B cell (primary cell): ENCODE results near the gene PROM1. TPM values are rescaled to one million over a fixed set of nuclear protein-coding genes. Genes with fewer than 3 reads are reported as not detected.

ENCODE experiments used
- ATAC-seq: fragments of 200-7000 bp; cut with Tn5 transposase; one replicate; pipeline ENCODE4 v1.10.0; 2021; ENCODE audit warnings: low read depth, mild to moderate bottlenecking, moderate number of reproducible peaks, moderate library complexity
- CTCF ChIA-PET: fragments of 350-600 bp; sonication (Branson Sonifier 250); formaldehyde crosslinking; loops from one replicate; lab custom pipeline; 2021; ENCODE audit warnings: antibody characterized with exemption, inconsistent platforms; lab: Charles Lee
- POLR2A ChIA-PET: fragments of 350-600 bp; sonication (Branson Sonifier 250); formaldehyde crosslinking; loops from one replicate; lab custom pipeline; 2021; ENCODE audit warnings: antibody characterized with exemption; lab: Charles Lee
- DNase-seq: peaks from one replicate; pipeline ENCODE4 v3.0.0; 2013
- H2AFZ ChIP-seq: 2 replicates; pipeline ENCODE4 v1.6.1; 2012; ENCODE audit warnings: mild to moderate bottlenecking, low read depth, low read length; ENCODE audit not compliant: insufficient read depth, poor library complexity, severe bottlenecking
- H3K27ac ChIP-seq, 2 donors: 1 replicate in 1 of 2; 2 replicates in 1 of 2; pipeline ENCODE4 v1.5.1; 2012 to 2013; ENCODE audit warnings: low read length in 2 of 2, mild to moderate bottlenecking in 2 of 2, moderate library complexity in 1 of 2
- H3K27me3 ChIP-seq, 4 experiments: fragments of 200-600 bp in 1 of 4; sonication (generic) in 1 of 4; replicated peaks in 1 of 4; 1 replicate in 2 of 4; 2 replicates in 2 of 4; pipeline versions ENCODE4 v1.6.1 to v1.7.0; 2013 to 2016; ENCODE audit warnings: low read length in 3 of 4, mild to moderate bottlenecking in 2 of 4, mixed read lengths in 1 of 4, moderate library complexity in 1 of 4; ENCODE audit not compliant: insufficient read depth in 4 of 4, control insufficient read depth in 3 of 4; ENCODE audit errors: control extremely low read depth in 1 of 4
- H3K36me3 ChIP-seq, 2 experiments: replicated peaks in 1 of 2; 1 replicate in 1 of 2; 2 replicates in 1 of 2; pipeline versions ENCODE4 v1.6.1 to v1.7.1; 2013; ENCODE audit warnings: low read length in 1 of 2; ENCODE audit not compliant: insufficient read depth in 2 of 2, control insufficient read depth in 1 of 2; ENCODE audit errors: control extremely low read depth in 1 of 2, extremely low read depth in 1 of 2
- H3K4me1 ChIP-seq, 2 donors: fragments of 200-600 bp in 1 of 2; sonication (generic) in 1 of 2; 1 replicate in 1 of 2; 2 replicates in 1 of 2; pipeline versions ENCODE4 v1.5.1 to v1.6.1; 2013 to 2017; ENCODE audit warnings: low read length in 2 of 2; ENCODE audit not compliant: control insufficient read depth in 2 of 2, insufficient read depth in 2 of 2
- H3K4me2 ChIP-seq: replicated peaks from 2 replicates; pipeline ENCODE3; 2012; ENCODE audit warnings: mild to moderate bottlenecking, low read depth, low read length; ENCODE audit not compliant: poor library complexity, severe bottlenecking
- H3K4me3 ChIP-seq, 5 experiments: fragments of 200-600 bp in 1 of 5; sonication (generic) in 1 of 5; 1 replicate in 3 of 5; 2 replicates in 2 of 5; pipeline versions ENCODE4 v1.5.1 to v1.7.0; 2011 to 2016; ENCODE audit warnings: low read length in 4 of 5, mild to moderate bottlenecking in 4 of 5, low read depth in 2 of 5, control low read depth in 1 of 5, moderate library complexity in 1 of 5; ENCODE audit not compliant: insufficient read depth in 1 of 5; ENCODE audit errors: control extremely low read depth in 1 of 5, extremely low read depth in 1 of 5
- H3K79me2 ChIP-seq: fragments of 200-600 bp; sonication (generic); one replicate; pipeline ENCODE4 v1.6.0; 2016; ENCODE audit warnings: low read length; ENCODE audit not compliant: control insufficient read depth, insufficient read depth
- H3K9ac ChIP-seq: fragments of 200-600 bp; sonication (generic); 2 replicates; pipeline ENCODE4 v1.6.1; 2017; ENCODE audit warnings: mild to moderate bottlenecking, low read length, moderate library complexity
- H3K9me3 ChIP-seq, 3 donors: one replicate each; pipeline versions ENCODE4 v1.6.1 to v1.7.1; 2013; ENCODE audit warnings: low read length in 2 of 3; ENCODE audit not compliant: control insufficient read depth in 2 of 3, insufficient read depth in 1 of 3; ENCODE audit errors: control extremely low read depth in 1 of 3
- H4K20me1 ChIP-seq: 2 replicates; pipeline ENCODE4 v1.6.0; 2012; ENCODE audit warnings: mild to moderate bottlenecking, low read length; ENCODE audit not compliant: insufficient read depth, control insufficient read depth, poor library complexity, severe bottlenecking
- H3K27ac Mint-ChIP-seq: one replicate; pipeline ENCODE4 v1.8.0; 2021; ENCODE audit warnings: mixed read lengths
- H3K27me3 Mint-ChIP-seq: one replicate; pipeline ENCODE4 v1.8.0; 2021; ENCODE audit warnings: mixed read lengths
- H3K4me1 Mint-ChIP-seq: one replicate; pipeline ENCODE4 v1.8.0; 2021; ENCODE audit warnings: mixed read lengths
- H3K4me3 Mint-ChIP-seq: one replicate; pipeline ENCODE4 v1.8.0; 2021; ENCODE audit warnings: mixed read lengths
- H3K9me3 Mint-ChIP-seq: one replicate; pipeline ENCODE4 v1.8.0; 2022; ENCODE audit warnings: mixed read lengths; ENCODE audit not compliant: insufficient read depth
- CTCF ChIP-seq: fragments of 200-600 bp; IDR thresholded peaks from one replicate; pipeline ENCODE4 v1.8.0; 2022; ENCODE audit warnings: antibody characterized with exemption, mild to moderate bottlenecking
- EZH2 ChIP-seq: IDR thresholded peaks from 2 replicates; pipeline ENCODE4 v1.6.1; 2012; ENCODE audit warnings: borderline replicate concordance, low read depth, mild to moderate bottlenecking, moderate library complexity, low read length; ENCODE audit not compliant: insufficient read depth, poor library complexity, severe bottlenecking
- WGBS: methylation state at CpG from one replicate; pipeline ENCODE4 v1.1.5; 2013; ENCODE audit warnings: missing lambda C conversion rate; ENCODE audit not compliant: insufficient coverage; 5-methylcytosine and 5-hydroxymethylcytosine counted together
- intact Hi-C: fragments of 100-400 bp; cut with micrococcal nuclease; formaldehyde crosslinking; loops from one replicate; pipeline ENCODE4 v1.10.0; 2022
- polyA plus RNA-seq: library from polyadenylated mRNA; depleted of rRNA; stranded (reverse); fragments of >200 nt; gene quantifications from 2 replicates; pipeline ENCODE4 v1.2.3, GENCODE V29; 2012
- total RNA-seq, 2 donors: library from RNA; stranded (reverse); fragments of 120-200 nt in 1 of 2; gene quantifications; 1 replicate in 1 of 2; 2 replicates in 1 of 2; pipeline versions ENCODE4 v1.2.3 to v1.2.4, GENCODE V29; 2013 to 2022

The PROM1 gene
- total and polyA plus RNA-seq, 2 donors (not counting 1 experiment from before 2014, with no cell fraction given) = 0.04 TPM; not detected in 1

- Histone ChIP-seq H3K27me3 (no peaks in the 10 kb centered on the region), H2AFZ (no peak overlapping the region), H4K20me1 (no peaks in the 10 kb centered on the region), H3K9me3 (no peaks in the 10 kb centered on the region), H3K4me1 (no peaks in the 10 kb centered on the region), H3K79me2 (no peaks in the 10 kb centered on the region), H3K4me3 (no peak overlapping the region), H3K27ac (no peak overlapping the region), H3K36me3 (no peaks in the 10 kb centered on the region), H3K4me2 (no peak overlapping the region), H3K9ac (no peak overlapping the region)
- H3K27me3 Mint-ChIP-seq = peaks cover 15% of the 10 kb centered on the region
- TF ChIP-seq EZH2 (no peak), CTCF (no peak)
- DNase-seq = no peak
- CTCF ChIA-PET = no interaction called here
- intact Hi-C loops = no loop called here
- POLR2A ChIA-PET = no interaction called here
- H3K4me3 Mint-ChIP-seq = no peak overlapping the region
- no peaks in the 10 kb centered on the region for H3K9me3 Mint-ChIP-seq
- no peak overlapping the region for H3K27ac Mint-ChIP-seq
- H3K4me1 Mint-ChIP-seq = no peaks in the 10 kb centered on the region
- no CpG with 5 or more reads among the region's 2 CpGs for WGBS
- ATAC-seq = no peak
Measured at GRCh38 chr4:16016536-16016935, 67.3 kb downstream of the PROM1 start.

GRCh38 chr4:16011173-16011572, 72.7 kb downstream of the PROM1 start:
- no peak overlapping the region for H3K27ac Mint-ChIP-seq
- Histone ChIP-seq H3K27ac (no peak overlapping the region), H3K36me3 (no peaks in the 10 kb centered on the region), H3K4me2 (no peak overlapping the region), H3K79me2 (no peaks in the 10 kb centered on the region), H3K9ac (no peak overlapping the region), H3K27me3 (no peaks in the 10 kb centered on the region), H3K9me3 (no peaks in the 10 kb centered on the region), H3K4me1 (no peaks in the 10 kb centered on the region), H4K20me1 (no peaks in the 10 kb centered on the region), H2AFZ (no peak overlapping the region), H3K4me3 (no peak overlapping the region)
- WGBS = 93% methylated on average over 6 of the region's 6 CpGs
- ChIA-PET POLR2A (no interaction called here), CTCF (no interaction called here)
- intact Hi-C loops = no loop called here
- TF ChIP-seq EZH2 (no peak), CTCF (no peak)
- H3K9me3 Mint-ChIP-seq = no peaks in the 10 kb centered on the region
- DNase-seq (no peak), ATAC-seq (no peak)
- H3K4me1 Mint-ChIP-seq = no peaks in the 10 kb centered on the region
- peaks cover 8% of the 10 kb centered on the region for H3K27me3 Mint-ChIP-seq
- H3K4me3 Mint-ChIP-seq = no peak overlapping the region
